Right lobe of liver (tissue), 4 donors: ENCODE data around the gene IQSEC3.

Experiments
- POLR2A ChIP-seq: fragments of 450-650 bp; IDR thresholded peaks from one replicate; pipeline ENCODE4 v1.6.1; 2017; ENCODE audit warnings: antibody characterized with exemption, mild to moderate bottlenecking
- TF ChIP-seq, protein P1 (sequence below), 4 donors: fragments of 200-600 bp in 3 of 4; fragments of 450-650 bp in 1 of 4; IDR thresholded peaks; one replicate each; pipeline versions ENCODE4 v1.5.1 to v1.8.0; 2016 to 2022; ENCODE audit warnings: antibody characterized with exemption in 4 of 4, mild to moderate bottlenecking in 2 of 4
- donor health status: DM: no; HTN: no; CAD: no.
- donor health status: DM: no; HTN: no; CAD: no.
- donor health status: DM: no; HTN: yes; CAD: no.

DNA sequence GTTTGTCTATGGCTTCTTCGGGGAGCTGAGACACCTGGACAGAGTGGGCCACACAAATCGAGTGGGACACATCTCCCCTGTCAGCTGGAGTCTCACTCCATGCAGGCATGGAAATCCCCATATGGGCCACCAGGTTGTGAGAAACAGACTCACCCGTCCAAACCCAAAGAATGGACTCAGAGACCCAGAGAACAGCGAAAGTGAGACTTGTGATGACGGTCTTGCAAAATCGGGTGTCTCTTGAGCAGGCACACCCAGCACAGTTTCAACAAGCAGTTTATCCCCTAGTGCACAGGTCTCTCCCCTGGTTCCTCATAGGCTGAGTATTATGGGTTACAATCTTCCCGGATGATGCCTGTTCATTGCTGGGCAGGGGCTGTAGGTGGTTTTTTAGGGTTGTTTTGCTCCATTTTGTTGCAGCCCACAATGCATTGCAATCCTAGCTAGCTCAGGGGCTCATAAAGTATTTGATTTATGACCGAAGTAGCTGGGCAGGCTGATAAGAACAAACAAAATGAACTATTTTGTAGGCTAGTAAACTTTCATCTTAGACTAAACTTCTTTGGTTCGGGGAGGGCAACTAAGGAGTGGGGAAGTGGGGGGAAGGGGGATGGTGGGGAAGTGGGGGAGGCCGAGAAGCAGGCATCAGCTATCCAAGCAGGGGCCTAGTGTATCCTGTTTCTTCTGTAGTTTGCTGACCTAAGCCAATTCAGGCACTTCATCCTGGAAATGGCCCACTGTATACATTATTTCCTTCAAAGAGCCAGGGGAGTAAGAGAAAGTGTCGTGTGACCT is 45.3 kb downstream of the IQSEC3 start:
- TF ChIP-seq, protein P1, sequence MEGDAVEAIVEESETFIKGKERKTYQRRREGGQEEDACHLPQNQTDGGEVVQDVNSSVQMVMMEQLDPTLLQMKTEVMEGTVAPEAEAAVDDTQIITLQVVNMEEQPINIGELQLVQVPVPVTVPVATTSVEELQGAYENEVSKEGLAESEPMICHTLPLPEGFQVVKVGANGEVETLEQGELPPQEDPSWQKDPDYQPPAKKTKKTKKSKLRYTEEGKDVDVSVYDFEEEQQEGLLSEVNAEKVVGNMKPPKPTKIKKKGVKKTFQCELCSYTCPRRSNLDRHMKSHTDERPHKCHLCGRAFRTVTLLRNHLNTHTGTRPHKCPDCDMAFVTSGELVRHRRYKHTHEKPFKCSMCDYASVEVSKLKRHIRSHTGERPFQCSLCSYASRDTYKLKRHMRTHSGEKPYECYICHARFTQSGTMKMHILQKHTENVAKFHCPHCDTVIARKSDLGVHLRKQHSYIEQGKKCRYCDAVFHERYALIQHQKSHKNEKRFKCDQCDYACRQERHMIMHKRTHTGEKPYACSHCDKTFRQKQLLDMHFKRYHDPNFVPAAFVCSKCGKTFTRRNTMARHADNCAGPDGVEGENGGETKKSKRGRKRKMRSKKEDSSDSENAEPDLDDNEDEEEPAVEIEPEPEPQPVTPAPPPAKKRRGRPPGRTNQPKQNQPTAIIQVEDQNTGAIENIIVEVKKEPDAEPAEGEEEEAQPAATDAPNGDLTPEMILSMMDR (IDR thresholded peaks at IDR 0.05) = no peak
- no peak for TF ChIP-seq POLR2A
